Gastroesophageal sphincter (tissue), 3 donors: ENCODE results near the gene DEDD.

Experiments used
- POLR2A ChIP-seq, 2 donors: fragments of 450-650 bp; IDR thresholded peaks; one replicate each; pipeline ENCODE4 v1.6.1; 2017; ENCODE audit warnings: antibody characterized with exemption in 2 of 2, mild to moderate bottlenecking in 2 of 2, moderate library complexity in 1 of 2
- POLR2AphosphoS5 ChIP-seq: sonication (generic); formaldehyde crosslinking; IDR thresholded peaks from one replicate; pipeline ENCODE4 v1.6.1; 2017; ENCODE audit warnings: antibody characterized with exemption
- TF ChIP-seq, protein P1 (sequence below), 4 experiments: fragments of 200-600 bp in 2 of 4; fragments of 450-650 bp in 2 of 4; sonication (generic) in 1 of 4; IDR thresholded peaks; one replicate each; pipeline ENCODE4 v1.5.1; 2017 to 2019; ENCODE audit warnings: antibody characterized with exemption in 4 of 4, mild to moderate bottlenecking in 2 of 4, moderate library complexity in 2 of 4

GRCh38 chr1:161157867-161158266 is 25.4 kb upstream of the DEDD start:
- TF ChIP-seq, protein P1, sequence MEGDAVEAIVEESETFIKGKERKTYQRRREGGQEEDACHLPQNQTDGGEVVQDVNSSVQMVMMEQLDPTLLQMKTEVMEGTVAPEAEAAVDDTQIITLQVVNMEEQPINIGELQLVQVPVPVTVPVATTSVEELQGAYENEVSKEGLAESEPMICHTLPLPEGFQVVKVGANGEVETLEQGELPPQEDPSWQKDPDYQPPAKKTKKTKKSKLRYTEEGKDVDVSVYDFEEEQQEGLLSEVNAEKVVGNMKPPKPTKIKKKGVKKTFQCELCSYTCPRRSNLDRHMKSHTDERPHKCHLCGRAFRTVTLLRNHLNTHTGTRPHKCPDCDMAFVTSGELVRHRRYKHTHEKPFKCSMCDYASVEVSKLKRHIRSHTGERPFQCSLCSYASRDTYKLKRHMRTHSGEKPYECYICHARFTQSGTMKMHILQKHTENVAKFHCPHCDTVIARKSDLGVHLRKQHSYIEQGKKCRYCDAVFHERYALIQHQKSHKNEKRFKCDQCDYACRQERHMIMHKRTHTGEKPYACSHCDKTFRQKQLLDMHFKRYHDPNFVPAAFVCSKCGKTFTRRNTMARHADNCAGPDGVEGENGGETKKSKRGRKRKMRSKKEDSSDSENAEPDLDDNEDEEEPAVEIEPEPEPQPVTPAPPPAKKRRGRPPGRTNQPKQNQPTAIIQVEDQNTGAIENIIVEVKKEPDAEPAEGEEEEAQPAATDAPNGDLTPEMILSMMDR (IDR thresholded peaks at IDR 0.05), result no peak
- TF ChIP-seq POLR2AphosphoS5, result no peak
- no peak for TF ChIP-seq POLR2A (IDR thresholded peaks at IDR 0.05)
